ENCODE data around the gene TNK2.

The TNK2 gene

GRCh38 chr3:195829897-195830254 lies 78.5 kb downstream of the TNK2 start:
- no peaks in the 10 kb centered on the region for H3K4me1 ChIP-seq (ENCODE audit: insufficient read depth, low read length)
- H3K36me3 ChIP-seq (ENCODE audit: insufficient read depth, low read length) = no peaks in the 10 kb centered on the region
- DNase-seq (no peak), ATAC-seq (ENCODE audit: insufficient read depth, low read depth) (no peak)
- H3K9ac ChIP-seq (ENCODE audit: low read depth, low read length) = no peak overlapping the region
- no peak overlapping the region for H3K4me2 ChIP-seq (ENCODE audit: insufficient read depth, low read length)
- TF ChIP-seq CTCF (IDR thresholded peaks at IDR 0.05; ENCODE audit: borderline replicate concordance, extremely low read depth, low read length, poor library complexity, severe bottlenecking) (no peak), EZH2 (IDR thresholded peaks at IDR 0.05; ENCODE audit: borderline replicate concordance, low read depth, low read length, severe bottlenecking) (no peak)
- no peak overlapping the region for H2AFZ ChIP-seq (ENCODE audit: low read depth, low read length)
- H3K27ac ChIP-seq (ENCODE audit: low read length) = no peak overlapping the region
- no peak overlapping the region for H3K4me3 ChIP-seq (ENCODE audit: low read depth in 1 of 2, low read length in 2 of 2)
- no peaks in the 10 kb centered on the region for H3K79me2 ChIP-seq (ENCODE audit: insufficient read depth, low read length)
- no peaks in the 10 kb centered on the region for H4K20me1 ChIP-seq (ENCODE audit: insufficient read depth, low read length)
- H3K9me3 ChIP-seq (ENCODE audit: insufficient read depth, low read length, severe bottlenecking) = no peaks in the 10 kb centered on the region
- H3K27me3 ChIP-seq (ENCODE audit: insufficient read depth, low read length, poor library complexity) = no peaks in the 10 kb centered on the region

- ATAC-seq (ENCODE audit: insufficient read depth, low read depth) (no peak), DNase-seq (no peak)
- Histone ChIP-seq H3K9ac (ENCODE audit: low read depth, low read length) (no peak overlapping the region), H3K4me1 (ENCODE audit: insufficient read depth, low read length) (no peaks in the 10 kb centered on the region), H2AFZ (ENCODE audit: low read depth, low read length) (no peak overlapping the region), H3K4me2 (ENCODE audit: insufficient read depth, low read length) (no peak overlapping the region), H3K9me3 (ENCODE audit: insufficient read depth, low read length, severe bottlenecking) (peaks cover 4% of the 10 kb centered on the region), H3K79me2 (ENCODE audit: insufficient read depth, low read length) (no peaks in the 10 kb centered on the region), H3K36me3 (ENCODE audit: insufficient read depth, low read length) (no peaks in the 10 kb centered on the region), H4K20me1 (ENCODE audit: insufficient read depth, low read length) (no peaks in the 10 kb centered on the region), H3K27ac (ENCODE audit: low read length) (no peak overlapping the region), H3K27me3 (ENCODE audit: insufficient read depth, low read length, poor library complexity) (no peaks in the 10 kb centered on the region), H3K4me3 (ENCODE audit: low read depth in 1 of 2, low read length in 2 of 2) (no peak overlapping the region)
- no peak for TF ChIP-seq CTCF (IDR thresholded peaks at IDR 0.05; ENCODE audit: borderline replicate concordance, extremely low read depth, low read length, poor library complexity, severe bottlenecking)
- TF ChIP-seq EZH2 (IDR thresholded peaks at IDR 0.05; ENCODE audit: borderline replicate concordance, low read depth, low read length, severe bottlenecking) = no peak
Measured at GRCh38 chr3:195828762-195829161, 79.6 kb downstream of the TNK2 start.

GRCh38 chr3:195825857-195826804 lies 82.2 kb downstream of the TNK2 start:
- no peaks in the 10 kb centered on the region for H3K27me3 ChIP-seq (ENCODE audit: insufficient read depth, low read length, poor library complexity)
- H3K4me3 ChIP-seq (ENCODE audit: low read depth in 1 of 2, low read length in 2 of 2) = no peak overlapping the region
- no peaks in the 10 kb centered on the region for H3K79me2 ChIP-seq (ENCODE audit: insufficient read depth, low read length)
- ATAC-seq (ENCODE audit: insufficient read depth, low read depth) (no peak), DNase-seq (no peak)
- no peak overlapping the region for H3K4me2 ChIP-seq (ENCODE audit: insufficient read depth, low read length)
- H3K36me3 ChIP-seq (ENCODE audit: insufficient read depth, low read length) = no peaks in the 10 kb centered on the region
- H4K20me1 ChIP-seq (ENCODE audit: insufficient read depth, low read length) = no peaks in the 10 kb centered on the region
- peaks cover 4% of the 10 kb centered on the region for H3K9me3 ChIP-seq (ENCODE audit: insufficient read depth, low read length, severe bottlenecking)
- no peak overlapping the region for H2AFZ ChIP-seq (ENCODE audit: low read depth, low read length)
- H3K4me1 ChIP-seq (ENCODE audit: insufficient read depth, low read length) = no peaks in the 10 kb centered on the region
- H3K9ac ChIP-seq (ENCODE audit: low read depth, low read length) = no peak overlapping the region
- no peak overlapping the region for H3K27ac ChIP-seq (ENCODE audit: low read length)
- TF ChIP-seq EZH2 (IDR thresholded peaks at IDR 0.05; ENCODE audit: borderline replicate concordance, low read depth, low read length, severe bottlenecking) (no peak), CTCF (IDR thresholded peaks at IDR 0.05; ENCODE audit: borderline replicate concordance, extremely low read depth, low read length, poor library complexity, severe bottlenecking) (no peak)

Data from DND-41 (cell line).